NCI-H2171 (cell line): Measurements from ENCODE around the gene RIC8B.
A peak's percentile ranks its signal among the peaks of the same experiment; 100 is the strongest.

Source experiments
- DNase-seq: peaks from one replicate; lab custom pipeline; 2025; lab: John Stamatoyannopoulos, UW

RIC8B gene

GRCh38 chr12:106801830-106802533 lies 27.5 kb downstream of the RIC8B start:
- no peak for DNase-seq

- no peak for DNase-seq
Observed at GRCh38 chr12:106804668-106805067, 30.2 kb downstream of the RIC8B start.

GRCh38 chr12:106814714-106815113 lies 40.2 kb downstream of the RIC8B start:
- no peak for DNase-seq

GRCh38 chr12:106815741-106816140 lies 41.3 kb downstream of the RIC8B start:
- no peak for DNase-seq

- DNase-seq = no peak
Observed at GRCh38 chr12:106816231-106816630, 41.7 kb downstream of the RIC8B start.

GRCh38 chr12:106819991-106820390 lies 45.5 kb downstream of the RIC8B start:
- no peak for DNase-seq

GRCh38 chr12:106831699-106832098 lies 57.2 kb downstream of the RIC8B start:
- no peak for DNase-seq

- no peak for DNase-seq
Observed at GRCh38 chr12:106837782-106838181, 63.3 kb downstream of the RIC8B start.

- no peak for DNase-seq
Observed at GRCh38 chr12:106839333-106839732, 64.9 kb downstream of the RIC8B start.

- DNase-seq = no peak
Observed at GRCh38 chr12:106840243-106840642, 65.8 kb downstream of the RIC8B start.

GRCh38 chr12:106841510-106842302 lies 67.2 kb downstream of the RIC8B start:
- peak; percentile 12 for DNase-seq

GRCh38 chr12:106845902-106846301 lies 71.4 kb downstream of the RIC8B start:
- no peak for DNase-seq

GRCh38 chr12:106847861-106848260 lies 73.4 kb downstream of the RIC8B start:
- DNase-seq = no peak

GRCh38 chr12:106851306-106851705 lies 76.8 kb downstream of the RIC8B start:
- DNase-seq = no peak

GRCh38 chr12:106854723-106855122 lies 80.2 kb downstream of the RIC8B start:
- no peak for DNase-seq

GRCh38 chr12:106855221-106855758 lies 80.8 kb downstream of the RIC8B start:
- no peak for DNase-seq

GRCh38 chr12:106861984-106862916 lies 87.8 kb downstream of the RIC8B start:
- no peak for DNase-seq

GRCh38 chr12:106863189-106863588 lies 88.7 kb downstream of the RIC8B start:
- DNase-seq = no peak

- no peak for DNase-seq
Observed at GRCh38 chr12:106865683-106866082, 91.2 kb downstream of the RIC8B start.

- no peak for DNase-seq
Observed at GRCh38 chr12:106866426-106867080, 92.1 kb downstream of the RIC8B start.

- DNase-seq = no peak
Observed at GRCh38 chr12:106867651-106868050, 93.2 kb downstream of the RIC8B start.
